ENCODE measurements around the gene VPS54.
A peak's percentile ranks its signal among the peaks of the same experiment; 100 is the strongest.

VPS54 gene

GRCh38 chr2:64019083-64019974 lies at the start of gene VPS54:
TSS of gene VPS54 (minus strand) at chr2:64019428. CDS start at chr2:63983999, 35,429 bp downstream.
- DNase-seq (ENCODE audit: low read depth, low spot score) = peak; percentile 29

GRCh38 chr2:64067326-64067725 lies 48.1 kb upstream of the VPS54 start:
- DNase-seq (ENCODE audit: low read depth, low spot score) = no peak

- no peak for DNase-seq (ENCODE audit: low read depth, low spot score)
Measured at GRCh38 chr2:64065516-64065915, 46.3 kb upstream of the VPS54 start.

- DNase-seq (ENCODE audit: low read depth, low spot score) = no peak
Measured at GRCh38 chr2:64063924-64064331, 44.7 kb upstream of the VPS54 start.

GRCh38 chr2:64063454-64063853 lies 44.2 kb upstream of the VPS54 start:
- DNase-seq (ENCODE audit: low read depth, low spot score) = no peak

- DNase-seq (ENCODE audit: low read depth, low spot score) = no peak
Measured at GRCh38 chr2:64062840-64063239, 43.6 kb upstream of the VPS54 start.

GRCh38 chr2:64059270-64059669 lies 40.0 kb upstream of the VPS54 start:
- DNase-seq (ENCODE audit: low read depth, low spot score) = no peak

GRCh38 chr2:64056021-64056420 lies 36.8 kb upstream of the VPS54 start:
- no peak for DNase-seq (ENCODE audit: low read depth, low spot score)

- DNase-seq (ENCODE audit: low read depth, low spot score) = no peak
Measured at GRCh38 chr2:64054161-64054915, 35.1 kb upstream of the VPS54 start.

- DNase-seq (ENCODE audit: low read depth, low spot score) = no peak
Measured at GRCh38 chr2:64052463-64053241, 33.4 kb upstream of the VPS54 start.

GRCh38 chr2:64049633-64050220 lies 30.5 kb upstream of the VPS54 start:
- peak; percentile 28 for DNase-seq (ENCODE audit: low read depth, low spot score)

GRCh38 chr2:64045938-64046337 lies 26.7 kb upstream of the VPS54 start:
- no peak for DNase-seq (ENCODE audit: low read depth, low spot score)

GRCh38 chr2:64040161-64040560 lies 20.9 kb upstream of the VPS54 start:
- no peak for DNase-seq (ENCODE audit: low read depth, low spot score)

- no peak for DNase-seq (ENCODE audit: low read depth, low spot score)
Measured at GRCh38 chr2:64036034-64036705, 16.9 kb upstream of the VPS54 start.

GRCh38 chr2:64035072-64035942 lies 16.1 kb upstream of the VPS54 start:
- DNase-seq (ENCODE audit: low read depth, low spot score) = peak; percentile 13

- no peak for DNase-seq (ENCODE audit: low read depth, low spot score)
Measured at GRCh38 chr2:64029116-64029665, 10.0 kb upstream of the VPS54 start.

GRCh38 chr2:64025741-64026140 lies 6.5 kb upstream of the VPS54 start:
- no peak for DNase-seq (ENCODE audit: low read depth, low spot score)

- DNase-seq (ENCODE audit: low read depth, low spot score) = no peak
Measured at GRCh38 chr2:64024259-64024949, 5.2 kb upstream of the VPS54 start.

Measured in smooth muscle cell of the brain vasculature (primary cell).